IMR-90 (cell line): ENCODE measurements around the gene EEF1G. TPM values are rescaled to one million over a fixed set of nuclear protein-coding genes. Genes with fewer than 3 reads are reported as not detected.

Experiments used
- ATAC-seq: fragments of 200-7000 bp; cut with Tn5 transposase; 2 replicates; pipeline ENCODE4 v1.9.1; 2020; ENCODE audit warnings: low read depth, mild to moderate bottlenecking, moderate library complexity
- BruUV-seq: library from RNA; stranded (reverse); fragments of 400-500 nt; replicated peaks from 2 replicates; lab custom pipeline; 2021; lab: Mats Ljungman, UMichigan
- CTCF ChIA-PET: fragments of 300-600 bp; formaldehyde crosslinking; extraction: SDS; loops from one replicate; lab custom pipeline; 2021; ENCODE audit warnings: antibody characterized with exemption; lab: Yijun Ruan, JAX
- POLR2A ChIA-PET: fragments of 300-600 bp; sonication (Branson Sonifier 250); formaldehyde crosslinking; loops from one replicate; lab custom pipeline; 2022; ENCODE audit warnings: antibody characterized with exemption; ENCODE audit not compliant: unreplicated experiment; lab: Charles Lee
- DNase-seq: peaks from one replicate; pipeline ENCODE4 v3.0.0; 2013
- H2AFZ ChIP-seq: replicated peaks from 2 replicates; pipeline ENCODE3; 2013; ENCODE audit warnings: low read length, mild to moderate bottlenecking; ENCODE audit not compliant: poor library complexity
- H2AK5ac ChIP-seq: 2 replicates; pipeline ENCODE4 v1.6.1; 2013; ENCODE audit warnings: low read depth, low read length, inconsistent platforms
- H2AK9ac ChIP-seq: replicated peaks from 2 replicates; pipeline ENCODE3; 2013; ENCODE audit warnings: mild to moderate bottlenecking, low read depth, low read length, moderate library complexity; ENCODE audit not compliant: poor library complexity
- H2BK120ac ChIP-seq: 2 replicates; pipeline ENCODE4 v1.6.1; 2013; ENCODE audit warnings: low read depth, low read length, inconsistent platforms
- H2BK15ac ChIP-seq: 3 replicates; pipeline ENCODE4 v1.6.1; 2013; ENCODE audit warnings: low read depth, low read length, inconsistent platforms
- H2BK20ac ChIP-seq: 2 replicates; pipeline ENCODE4 v1.6.1; 2013; ENCODE audit warnings: low read depth, mild to moderate bottlenecking, inconsistent platforms, low read length, moderate library complexity
- H2BK5ac ChIP-seq: 2 replicates; pipeline ENCODE4 v1.6.1; 2013; ENCODE audit warnings: mild to moderate bottlenecking, low read depth, low read length, inconsistent platforms; ENCODE audit not compliant: poor library complexity, severe bottlenecking
- H3K14ac ChIP-seq: replicated peaks from 2 replicates; pipeline ENCODE4 v1.6.1; 2013; ENCODE audit warnings: low read depth, low read length, inconsistent platforms
- H3K18ac ChIP-seq: 2 replicates; pipeline ENCODE4 v1.6.1; 2013; ENCODE audit warnings: low read depth, low read length, control low read depth
- H3K23ac ChIP-seq: 2 replicates; pipeline ENCODE4 v1.6.1; 2013; ENCODE audit warnings: low read depth, low read length, inconsistent platforms
- H3K27ac ChIP-seq: 2 replicates; pipeline ENCODE4 v1.5.1; 2013; ENCODE audit warnings: mild to moderate bottlenecking, control low read depth, low read length; ENCODE audit not compliant: insufficient read depth
- H3K27me3 ChIP-seq: 2 replicates; pipeline ENCODE4 v1.6.1; 2013; ENCODE audit warnings: low read length; ENCODE audit not compliant: control insufficient read depth, insufficient read depth
- H3K36me3 ChIP-seq: 2 replicates; pipeline ENCODE4 v1.6.1; 2013; ENCODE audit warnings: low read length, mixed read lengths; ENCODE audit not compliant: control insufficient read depth, insufficient read depth
- H3K4ac ChIP-seq: 2 replicates; pipeline ENCODE4 v1.6.1; 2013; ENCODE audit warnings: low read depth, low read length, inconsistent platforms
- H3K4me1 ChIP-seq: 2 replicates; pipeline ENCODE4 v1.6.1; 2013; ENCODE audit warnings: low read length, mixed read lengths; ENCODE audit not compliant: control insufficient read depth, insufficient read depth
- H3K4me2 ChIP-seq: 2 replicates; pipeline ENCODE4 v1.6.1; 2013; ENCODE audit warnings: low read depth, mild to moderate bottlenecking, control low read depth, low read length, moderate library complexity
- H3K4me3 ChIP-seq: 2 replicates; pipeline ENCODE4 v1.5.1; 2013; ENCODE audit warnings: low read depth, mild to moderate bottlenecking, control low read depth, low read length, moderate library complexity; ENCODE audit not compliant: insufficient read depth
- H3K56ac ChIP-seq: 2 replicates; pipeline ENCODE4 v1.6.1; 2013; ENCODE audit warnings: low read length, inconsistent platforms; ENCODE audit not compliant: insufficient read depth; ENCODE audit errors: extremely low read depth
- H3K79me1 ChIP-seq, 2 experiments: 2 replicates each; pipeline ENCODE4 v1.6.1; 2013; ENCODE audit warnings: low read length in 2 of 2, inconsistent platforms in 1 of 2, low read depth in 1 of 2
- H3K9ac ChIP-seq: 2 replicates; pipeline ENCODE4 v1.6.1; 2013; ENCODE audit warnings: low read depth, low read length, control low read depth
- H3K9me1 ChIP-seq: 2 replicates; pipeline ENCODE4 v1.6.1; 2013; ENCODE audit warnings: low read length, inconsistent platforms; ENCODE audit not compliant: insufficient read depth
- H3K9me3 ChIP-seq: 2 replicates; pipeline ENCODE4 v1.6.1; 2013; ENCODE audit warnings: low read length; ENCODE audit not compliant: control insufficient read depth, insufficient read depth
- H4K20me1 ChIP-seq: 2 replicates; pipeline ENCODE4 v1.6.1; 2013; ENCODE audit warnings: low read length, inconsistent platforms; ENCODE audit not compliant: insufficient read depth
- H4K5ac ChIP-seq: 2 replicates; pipeline ENCODE4 v1.6.1; 2013; ENCODE audit warnings: mild to moderate bottlenecking, low read depth, low read length, control low read depth
- H4K8ac ChIP-seq, 2 experiments: 2 replicates each; pipeline ENCODE4 v1.6.1; 2013; ENCODE audit warnings: low read depth in 2 of 2, low read length in 2 of 2, control low read depth in 1 of 2, inconsistent platforms in 1 of 2
- H4K91ac ChIP-seq: 2 replicates; pipeline ENCODE4 v1.6.1; 2013; ENCODE audit warnings: low read depth, low read length, inconsistent platforms; ENCODE audit not compliant: insufficient read depth
- CEBPB ChIP-seq: IDR thresholded peaks from 2 replicates; pipeline ENCODE4 v1.6.1; 2012; ENCODE audit warnings: low read depth, low read length, improper control_type of control experiment
- FOS ChIP-seq: fragments of 150-350 bp; IDR thresholded peaks from 2 replicates; pipeline ENCODE4 v1.6.1; 2016; ENCODE audit warnings: low read depth, low read length
- MAFK ChIP-seq: IDR thresholded peaks from 2 replicates; pipeline ENCODE4 v1.6.1; 2012; ENCODE audit warnings: low read depth, low read length, improper control_type of control experiment
- MXI1 ChIP-seq: IDR thresholded peaks from 2 replicates; pipeline ENCODE4 v1.6.1; 2012; ENCODE audit warnings: low read depth, mild to moderate bottlenecking, low read length, moderate library complexity, borderline replicate concordance
- NFE2L2 ChIP-seq: fragments of 150-350 bp; IDR thresholded peaks from 2 replicates; pipeline ENCODE4 v1.6.1; 2016; ENCODE audit warnings: low read depth, mild to moderate bottlenecking, low read length
- WGBS, 2 experiments: methylation state at CpG; one replicate each; pipeline versions ENCODE4 v1.1.5 to v1.1.7; 2013; ENCODE audit warnings: missing lambda C conversion rate in 2 of 2; ENCODE audit not compliant: insufficient read length in 1 of 2; ENCODE audit errors: extremely low coverage in 2 of 2; 5-methylcytosine and 5-hydroxymethylcytosine counted together
- dilution Hi-C: fragments of 300-500 bp; cut with HindIII; formaldehyde crosslinking; loops from one replicate; pipeline ENCODE4 v1.14.3; 2018; ENCODE audit warnings: low sequenced_read_pairs; ENCODE audit not compliant: unreplicated experiment
- in situ Hi-C: fragments of 300-500 bp; cut with MboI; formaldehyde crosslinking; loops from 3 replicates; pipeline ENCODE4 v1.14.3; 2019; ENCODE audit warnings: low sequenced_read_pairs, inconsistent platforms, mixed read lengths
- intact Hi-C: fragments of 100-400 bp; cut with micrococcal nuclease; formaldehyde crosslinking; loops from 2 replicates; pipeline ENCODE4 v1.10.0; 2022
- polyA plus RNA-seq, 3 experiments: library from polyadenylated mRNA; depleted of rRNA; stranded (reverse); fragments of >200 nt; gene quantifications; 2 replicates each; pipeline ENCODE4 v1.2.3, GENCODE V29; 2012; ENCODE audit warnings: low replicate concordance in 1 of 3
- total RNA-seq: library from RNA; depleted of rRNA; stranded (reverse); fragments of >200 nt; gene quantifications from 2 replicates; pipeline ENCODE4 v1.2.3, GENCODE V29; 2012

Gene EEF1G
- total and polyA plus RNA-seq, 2 of the 4 experiments (the other 2 are of a cell fraction): 1,684 to 1,857 TPM

GRCh38 chr11:62575156-62575555 lies 1.5 kb upstream of the EEF1G start:
- no peak for TF ChIP-seq NFE2L2
- no peak for TF ChIP-seq CEBPB
- no peak for TF ChIP-seq FOS
- no peak for TF ChIP-seq MAFK
- TF ChIP-seq MXI1: no peak
- peak overlapping the region; percentile 100 for H3K14ac ChIP-seq
- no peak overlapping the region for H2BK15ac ChIP-seq
- H3K18ac ChIP-seq: peak overlapping the region; percentile 4; the same call in 1 of the 2 replicates
- peak overlapping the region; percentile 72 for H2AFZ ChIP-seq
- WGBS, 2 experiments: 71% methylated on average over 10 of the region's 17 CpGs; no CpG with 5 or more reads in 1 of the 2 experiments
- peak overlapping the region; percentile 69; the same call in 1 of the 2 replicates for H2BK120ac ChIP-seq
- peak overlapping the region; percentile 98 for H4K91ac ChIP-seq
- no peak for ATAC-seq
- peak overlapping the region; percentile 81 for H3K4me2 ChIP-seq
- dilution Hi-C loops (no loop called here), in situ Hi-C loops (no loop called here), intact Hi-C loops (no loop called here)
- H3K9me3 ChIP-seq: no peaks in the 10 kb centered on the region
- H3K9me1 ChIP-seq: peaks cover 11% of the 10 kb centered on the region
- H4K8ac ChIP-seq: peak overlapping the region; percentile 97 to 99; a peak in 3 of 4 replicates
- H4K20me1 ChIP-seq: peaks cover 29% of the 10 kb centered on the region
- H3K27ac ChIP-seq: peak overlapping the region; percentile 91
- H3K4ac ChIP-seq: peak overlapping the region; percentile 99
- H3K56ac ChIP-seq: peak overlapping the region; percentile 66; the same call in 1 of the 2 replicates
- H2AK9ac ChIP-seq: peak overlapping the region; percentile 100
- ChIA-PET CTCF (interaction anchor here (1.4 kb wide), 1 partner anchor 14 kb away, joined by 3 read pairs; no protein-coding TSS in a partner anchor), POLR2A (interaction anchor here (0.6 to 1.6 kb wide), 2 partner anchors 114 to 135 kb away, joined by 4 to 5 read pairs; partner anchors contain the start of gene LRRN4CL)
- H3K4me1 ChIP-seq: peaks cover 12% of the 10 kb centered on the region
- peaks cover 43% of the 10 kb centered on the region for H3K36me3 ChIP-seq
- H3K4me3 ChIP-seq: peak overlapping the region; percentile 53
- DNase-seq: no peak
- peak overlapping the region; percentile 91 for H2BK5ac ChIP-seq
- H2AK5ac ChIP-seq: peak overlapping the region; percentile 96
- H3K27me3 ChIP-seq: no peaks in the 10 kb centered on the region
- H3K9ac ChIP-seq: peak overlapping the region; percentile 96
- peak overlapping the region; percentile 98 for H3K23ac ChIP-seq
- peaks cover 18 to 67% of the 10 kb centered on the region in 2 experiments for H3K79me1 ChIP-seq
- H2BK20ac ChIP-seq: no peak overlapping the region
- BruUV-seq: no TSS peak
- H4K5ac ChIP-seq: peak overlapping the region; percentile 84
